Measurements from ENCODE around the gene IQSEC1. TPM values are rescaled to one million over a fixed set of nuclear protein-coding genes. Genes with fewer than 3 reads are reported as not detected.

IQSEC1 gene
- total and polyA plus RNA-seq, 2 donors (not counting 3 experiments of a cell fraction or from before 2014, with no cell fraction given), result 5.2 to 18.0 TPM

DNA sequence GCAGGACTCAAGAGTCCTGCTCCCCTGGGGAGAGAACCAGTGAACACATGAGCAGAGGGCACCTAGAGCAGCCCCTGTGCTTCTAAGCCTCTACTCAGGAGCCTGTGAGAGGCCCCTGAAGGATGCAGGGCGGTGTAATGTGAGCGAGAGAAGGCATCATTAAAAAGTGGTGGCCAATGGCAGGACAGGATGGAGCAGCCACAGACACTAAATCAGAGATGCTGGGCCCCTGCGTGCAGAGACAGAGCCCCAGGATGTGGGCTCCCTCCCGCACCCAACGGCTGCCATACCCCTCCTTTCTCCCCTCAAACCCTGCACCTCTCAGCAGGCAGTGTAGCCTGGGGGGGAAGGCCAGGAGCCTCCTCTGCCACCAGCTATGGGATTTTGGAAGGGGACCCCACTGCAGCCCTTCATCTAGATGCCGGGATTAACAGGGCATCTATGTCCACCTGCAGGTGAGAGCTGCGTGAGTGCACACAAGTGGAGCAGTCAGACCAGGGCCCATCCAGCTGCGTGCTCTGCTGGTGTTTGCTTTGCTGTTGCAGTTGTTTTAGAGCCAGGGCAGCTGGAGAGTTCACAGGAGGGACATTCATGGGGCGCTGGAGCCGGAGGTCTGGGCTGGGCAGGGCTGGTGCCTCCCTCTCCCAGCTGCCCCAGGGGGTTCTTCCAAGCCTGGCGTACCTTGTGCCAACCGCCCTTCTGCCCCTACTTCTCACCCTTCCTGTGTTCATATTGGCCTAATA is 5.1 kb upstream of the IQSEC1 start:
- no peak for TF ChIP-seq EZH2 (IDR thresholded peaks at IDR 0.05; ENCODE audit: borderline replicate concordance, low read depth, low read length, severe bottlenecking)
- no peak for TF ChIP-seq MYC (IDR thresholded peaks at IDR 0.05; ENCODE audit: low read depth, low read length)
- TF ChIP-seq CTCF (IDR thresholded peaks at IDR 0.05; ENCODE audit: extremely low read depth in 1 of 2, insufficient read depth in 1 of 2, low read depth in 1 of 2, low read length in 2 of 2), result no peak
- TF ChIP-seq GATA2 (IDR thresholded peaks at IDR 0.05; ENCODE audit: insufficient read depth, insufficient read length, low read depth, low read length), result no peak
- TF ChIP-seq JUN (IDR thresholded peaks at IDR 0.05; ENCODE audit: borderline replicate concordance, insufficient read depth, insufficient read length, low read depth), result no peak
- no peak for TF ChIP-seq FOS (IDR thresholded peaks at IDR 0.05; ENCODE audit: borderline replicate concordance, insufficient read depth, low read length)
- no peak for TF ChIP-seq POLR2AphosphoS5 (IDR thresholded peaks at IDR 0.05; ENCODE audit: insufficient read depth, low read depth, low read length)
- TF ChIP-seq, protein P1, sequence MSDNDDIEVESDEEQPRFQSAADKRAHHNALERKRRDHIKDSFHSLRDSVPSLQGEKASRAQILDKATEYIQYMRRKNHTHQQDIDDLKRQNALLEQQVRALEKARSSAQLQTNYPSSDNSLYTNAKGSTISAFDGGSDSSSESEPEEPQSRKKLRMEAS (IDR thresholded peaks at IDR 0.05; ENCODE audit: insufficient read depth, insufficient read length), result no peak
- TF ChIP-seq POLR2A (IDR thresholded peaks at IDR 0.05; ENCODE audit: low read depth, low read length), result no peak
- H3K27me3 ChIP-seq (ENCODE audit: control insufficient read depth in 2 of 2, insufficient read depth in 2 of 2, low read length in 2 of 2), result peaks cover 6 to 7% of the 10 kb centered on the region in 2 experiments
- H3K27ac ChIP-seq (ENCODE audit: insufficient read depth, low read depth, low read length), result no peak overlapping the region
- H3K4me1 ChIP-seq (ENCODE audit: control insufficient read depth, extremely low read depth, insufficient read depth, low read length), result no peaks in the 10 kb centered on the region
- DNase-seq (ENCODE audit: low read depth, low spot score) (no peak), FAIRE-seq (no peak)
- H4K20me1 ChIP-seq (replicated peaks; ENCODE audit: control insufficient read depth, extremely low read depth, insufficient read depth, low read length), result no peaks in the 10 kb centered on the region
- intact Hi-C loops (cut with micrococcal nuclease) (no loop called here), dilution Hi-C loops (cut with MboI; ENCODE audit: extremely low pct_ligation_motif_present, low sequenced_read_pairs) (loop anchor here (25.0 kb wide), 1 partner anchor 384 kb away; no protein-coding TSS in a partner anchor)
- no peak overlapping the region for H3K9ac ChIP-seq (replicated peaks; ENCODE audit: extremely low read depth, insufficient read depth, low read length)
- CTCF ChIA-PET, result interaction anchor here (1.6 kb wide), 1 partner anchor 14 kb away, joined by 5 read pairs; no protein-coding TSS in a partner anchor
- H2AFZ ChIP-seq (ENCODE audit: low read depth, low read length), result no peak overlapping the region
- no peaks in the 10 kb centered on the region for H3K9me1 ChIP-seq (replicated peaks; ENCODE audit: control insufficient read depth, extremely low read depth, insufficient read depth, low read length)
- no TSS peak for BruUV-seq (replicated peaks)
- no peak overlapping the region for H3K4me2 ChIP-seq (ENCODE audit: insufficient read depth, low read length)
- no peaks in the 10 kb centered on the region for H3K36me3 ChIP-seq (ENCODE audit: control insufficient read depth in 2 of 2, extremely low read depth in 1 of 2, insufficient read depth in 2 of 2, low read length in 2 of 2)
- POLR2A ChIA-PET, result no interaction called here
- no peaks in the 10 kb centered on the region for H3K9me3 ChIP-seq (replicated peaks; ENCODE audit: control insufficient read depth, insufficient read depth, low read length)
- no peak overlapping the region for H3K4me3 ChIP-seq (replicated peaks in 1 of 3; ENCODE audit: insufficient read depth in 1 of 3, low read depth in 1 of 3, low read length in 3 of 3)
- H3K79me2 ChIP-seq (ENCODE audit: control insufficient read depth, insufficient read depth, low read length), result no peaks in the 10 kb centered on the region
